NCI-H128 (cell line): ENCODE results near the gene NID2.

Source experiments
- DNase-seq: peaks from one replicate; lab custom pipeline; 2025; ENCODE audit not compliant: unreplicated experiment; lab: John Stamatoyannopoulos, UW

NID2 gene

GRCh38 chr14:51960866-51961265 is 108.0 kb downstream of the NID2 start:
- DNase-seq = no peak

DNA sequence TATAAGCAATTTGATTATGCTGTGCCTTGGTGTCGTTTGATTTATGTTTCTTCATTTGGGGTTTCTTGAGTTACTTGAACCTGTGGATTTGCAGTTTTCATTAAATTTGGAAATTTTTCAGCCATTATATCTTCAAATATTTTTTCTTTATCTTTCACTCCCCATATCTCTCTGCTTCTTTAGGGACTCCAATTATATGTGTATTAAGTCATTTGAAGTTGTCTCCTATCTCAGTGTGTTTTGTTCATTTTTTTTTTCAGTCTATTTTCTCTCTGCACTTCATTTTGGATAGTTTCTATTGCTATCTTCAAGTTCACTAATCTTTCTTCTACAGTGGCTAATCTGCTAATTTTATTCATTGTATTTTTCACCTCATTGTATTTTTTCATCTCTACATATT is 108.9 kb downstream of the NID2 start:
- no peak for DNase-seq

- no peak for DNase-seq
Measured at GRCh38 chr14:51957950-51958349, 110.9 kb downstream of the NID2 start.
